SK-N-SH (cell line): ENCODE results near the gene PHKB. TPM values are rescaled to one million over a fixed set of nuclear protein-coding genes. Genes with fewer than 3 reads are reported as not detected.
"Not testable (repeated sequence)": the region's sequence is repeated elsewhere in the genome, so short reads cannot be mapped to it uniquely, and the experiment has no call there.

ENCODE experiments used
- CTCF ChIA-PET: fragments of 300-600, 350-600 bp; formaldehyde crosslinking; extraction: SDS; loops from one replicate; lab custom pipeline; 2021; lab: Yijun Ruan, JAX
- POLR2A ChIA-PET: fragments of 350-600 bp; sonication (Branson Sonifier 250); formaldehyde crosslinking; extraction: SDS; loops from one replicate; lab custom pipeline; 2020; ENCODE audit warnings: antibody characterized with exemption, inconsistent platforms; lab: Yijun Ruan, JAX
- DNase-seq: peaks from one replicate; pipeline ENCODE4 v3.0.0; 2012
- H2AFZ ChIP-seq: fragments of 200-600 bp; sonication (generic); 2 replicates; pipeline ENCODE4 v1.8.1; 2016; ENCODE audit warnings: antibody characterized with exemption, mild to moderate bottlenecking, low read depth
- H3F3A ChIP-seq: fragments of 200-600 bp; sonication (generic); replicated peaks from 2 replicates; pipeline ENCODE3; 2016; ENCODE audit warnings: antibody characterized with exemption, mild to moderate bottlenecking; ENCODE audit not compliant: insufficient read depth
- H3K27ac ChIP-seq, 2 experiments: fragments of 200-500 bp in 1 of 2; fragments of 200-600 bp in 1 of 2; sonication (Bioruptor generic) in 1 of 2; sonication (generic), shearing (Covaris generic) in 1 of 2; 2 replicates each; pipeline versions ENCODE4 v1.5.1 to v1.6.1; 2014 to 2016; ENCODE audit warnings: low read depth in 2 of 2, inconsistent platforms in 1 of 2, low read length in 1 of 2, mild to moderate bottlenecking in 1 of 2, mixed read lengths in 1 of 2
- H3K27me3 ChIP-seq: fragments of 200-600 bp; sonication (generic), shearing (Covaris generic); 2 replicates; pipeline ENCODE4 v1.6.1; 2016; ENCODE audit warnings: mixed run types; ENCODE audit not compliant: insufficient read depth
- H3K36me3 ChIP-seq, 2 experiments: fragments of 200-500 bp in 1 of 2; fragments of 200-600 bp in 1 of 2; sonication (Bioruptor generic) in 1 of 2; sonication (generic) in 1 of 2; replicated peaks in 1 of 2; 2 replicates each; pipeline versions ENCODE3 to v1.5.1; 2014 to 2016; ENCODE audit warnings: low read length in 1 of 2, mild to moderate bottlenecking in 1 of 2; ENCODE audit not compliant: insufficient read depth in 2 of 2, control insufficient read depth in 1 of 2
- H3K4me1 ChIP-seq, 2 experiments: fragments of 200-500 bp in 1 of 2; fragments of 200-600 bp in 1 of 2; sonication (Bioruptor generic) in 1 of 2; sonication (generic), shearing (Covaris generic) in 1 of 2; 2 replicates each; pipeline versions ENCODE4 v1.5.1 to v1.6.1; 2014 to 2016; ENCODE audit warnings: low read depth in 1 of 2, low read length in 1 of 2, mixed run types in 1 of 2; ENCODE audit not compliant: insufficient read depth in 2 of 2, control insufficient read depth in 1 of 2
- H3K4me2 ChIP-seq: fragments of 200-600 bp; sonication (generic), shearing (Covaris generic); 2 replicates; pipeline ENCODE4 v1.6.1; 2017; ENCODE audit warnings: mixed run types
- H3K4me3 ChIP-seq, 2 experiments: fragments of 200-500 bp in 1 of 2; fragments of 200-600 bp in 1 of 2; sonication (Bioruptor generic) in 1 of 2; sonication (generic), shearing (Covaris generic) in 1 of 2; 2 replicates each; pipeline versions ENCODE4 v1.5.1 to v1.8.1; 2014 to 2016; ENCODE audit warnings: low read depth in 2 of 2, inconsistent platforms in 1 of 2, low read length in 1 of 2, mild to moderate bottlenecking in 1 of 2, mixed read lengths in 1 of 2, moderate library complexity in 1 of 2
- H3K79me2 ChIP-seq: fragments of 200-600 bp; sonication (generic); 2 replicates; pipeline ENCODE4 v1.8.1; 2017; ENCODE audit warnings: mild to moderate bottlenecking; ENCODE audit not compliant: insufficient read depth
- H3K9ac ChIP-seq: fragments of 200-600 bp; sonication (generic); 2 replicates; pipeline ENCODE4 v1.6.1; 2017; ENCODE audit warnings: mixed run types
- H3K9me2 ChIP-seq: fragments of 200-600 bp; sonication (generic); 2 replicates; pipeline ENCODE4 v1.6.1; 2017; ENCODE audit warnings: mixed run types
- H3K9me3 ChIP-seq: fragments of 200-600 bp; sonication (generic); 2 replicates; pipeline ENCODE4 v1.6.1; 2017; ENCODE audit warnings: mixed run types, mild to moderate bottlenecking, moderate library complexity
- H4K20me1 ChIP-seq: fragments of 200-600 bp; sonication (generic); 2 replicates; pipeline ENCODE4 v1.6.1; 2017; ENCODE audit warnings: mild to moderate bottlenecking, mixed run types; ENCODE audit not compliant: insufficient read depth
- ELF1 ChIP-seq: IDR thresholded peaks from 2 replicates; pipeline ENCODE4 v1.4.0; 2012
- EZH2phosphoT487 ChIP-seq: fragments of 200-600 bp; sonication (generic); IDR thresholded peaks from 2 replicates; pipeline ENCODE4 v1.6.1; 2017; ENCODE audit warnings: low read depth, mixed run types, mild to moderate bottlenecking, antibody characterized with exemption, moderate library complexity, borderline replicate concordance
- FOXJ3 ChIP-seq: sonication (generic); formaldehyde crosslinking; IDR thresholded peaks from 2 replicates; pipeline ENCODE4 v1.5.1; 2020; ENCODE audit warnings: mild to moderate bottlenecking, missing genetic modification reagents
- GATA2 ChIP-seq: sonication (generic); formaldehyde crosslinking; IDR thresholded peaks from 2 replicates; pipeline ENCODE4 v1.5.0; 2020; ENCODE audit warnings: mild to moderate bottlenecking, missing genetic modification reagents
- IRF3 ChIP-seq: fragments of 150-350 bp; IDR thresholded peaks from 2 replicates; pipeline ENCODE4 v1.6.1; 2016; ENCODE audit warnings: mild to moderate bottlenecking, low read depth, low read length
- JUND ChIP-seq: IDR thresholded peaks from 2 replicates; pipeline ENCODE4 v1.4.0; 2012
- NRF1 ChIP-seq: IDR thresholded peaks from 2 replicates; pipeline ENCODE4 v1.6.1; 2012; ENCODE audit warnings: low read depth, mild to moderate bottlenecking, low read length
- PBX3 ChIP-seq: IDR thresholded peaks from 2 replicates; pipeline ENCODE4; 2012
- RFX5 ChIP-seq: IDR thresholded peaks from 2 replicates; pipeline ENCODE4 v1.6.1; 2012; ENCODE audit warnings: mild to moderate bottlenecking, improper control_type of control experiment, low read length
- RXRA ChIP-seq: IDR thresholded peaks from 2 replicates; pipeline ENCODE4 v1.4.0; 2012; ENCODE audit warnings: low read depth, mild to moderate bottlenecking, borderline replicate concordance
- SIN3A ChIP-seq: IDR thresholded peaks from 2 replicates; pipeline ENCODE4 v1.6.1; 2012; ENCODE audit warnings: low read depth, mild to moderate bottlenecking, low read length, moderate library complexity, borderline replicate concordance
- SMC3 ChIP-seq: IDR thresholded peaks from 2 replicates; pipeline ENCODE4 v1.6.1; 2012; ENCODE audit warnings: low read depth, low read length, improper control_type of control experiment
- TAF1 ChIP-seq: IDR thresholded peaks from 2 replicates; pipeline ENCODE4 v1.6.1; 2012; ENCODE audit warnings: low read depth, mild to moderate bottlenecking, low read length, moderate library complexity, borderline replicate concordance
- TCF12 ChIP-seq: IDR thresholded peaks from 2 replicates; pipeline ENCODE4 v1.4.0; 2012
- TEAD4 ChIP-seq: IDR thresholded peaks from 2 replicates; pipeline ENCODE4 v1.4.0; 2012; ENCODE audit warnings: mild to moderate bottlenecking, borderline replicate concordance; ENCODE audit not compliant: insufficient read depth
- USF1 ChIP-seq: IDR thresholded peaks from 2 replicates; pipeline ENCODE4 v1.4.0; 2012; ENCODE audit warnings: low read depth, borderline replicate concordance
- ZBTB33 ChIP-seq: IDR thresholded peaks from 2 replicates; pipeline ENCODE4 v1.4.0; 2012; ENCODE audit warnings: low read depth, borderline replicate concordance
- WGBS: methylation state at CpG from one replicate; pipeline ENCODE4 v1.1.6; 2017; ENCODE audit warnings: low lambda C conversion rate; 5-methylcytosine and 5-hydroxymethylcytosine counted together
- polyA plus RNA-seq, 3 experiments: library from polyadenylated mRNA; depleted of rRNA; stranded (reverse); fragments of >200 nt; gene quantifications; 2 replicates each; pipeline ENCODE4 v1.2.3, GENCODE V29; 2012

PHKB gene
- polyA plus RNA-seq, 1 of the 3 experiments (the other 2 are of a cell fraction): 20.8 TPM

GRCh38 chr16:47470810-47471209 is 9.7 kb downstream of the PHKB start:
- POLR2A ChIA-PET: no interaction called here
- TF ChIP-seq ZBTB33 (no peak), PBX3 (no peak), TCF12 (no peak), SMC3 (no peak), RXRA (no peak), FOXJ3 (no peak), EZH2phosphoT487 (no peak), ELF1 (no peak), TAF1 (no peak), IRF3 (no peak), TEAD4 (no peak), JUND (no peak), SIN3A (no peak), GATA2 (CRISPR knock-in tag) (no peak), RFX5 (no peak), NRF1 (no peak), USF1 (no peak)
- H3K9me2 ChIP-seq: no peaks in the 10 kb centered on the region
- no peaks in the 10 kb centered on the region for H3K36me3 ChIP-seq
- CTCF ChIA-PET: interaction anchor here (1.4 kb wide), 1 partner anchor 327 kb away, joined by 5 read pairs; the partner anchor contains the start of gene NETO2
- peaks cover 0 to 7% of the 10 kb centered on the region in 2 experiments; a peak in 2 of 4 replicates for H3K4me1 ChIP-seq
- peaks cover 49% of the 10 kb centered on the region for H3K79me2 ChIP-seq
- no peaks in the 10 kb centered on the region for H3K27me3 ChIP-seq
- no peak for DNase-seq
- no peaks in the 10 kb centered on the region for H3F3A ChIP-seq
- H4K20me1 ChIP-seq: no peaks in the 10 kb centered on the region
- H3K27ac ChIP-seq: no peak overlapping the region
- no peak overlapping the region for H3K4me2 ChIP-seq
- H3K4me3 ChIP-seq: no peak overlapping the region
- no peak overlapping the region for H2AFZ ChIP-seq
- WGBS: 95% methylated on average over 1 of the region's 1 CpG
- no peak overlapping the region for H3K9ac ChIP-seq
- no peaks in the 10 kb centered on the region for H3K9me3 ChIP-seq

- peaks cover 31% of the 10 kb centered on the region for H3K79me2 ChIP-seq
These were observed 11.9 kb downstream of the PHKB start for GRCh38 chr16:47473004-47473403.

More at GRCh38 chr16:47473004-47473403, 11.9 kb downstream of the PHKB start:
- H3K4me2 ChIP-seq, H3K4me3 ChIP-seq, H2AFZ ChIP-seq, H3K9me3 ChIP-seq, CTCF ChIA-PET, H3K9me2 ChIP-seq, H3K4me1 ChIP-seq, POLR2A ChIA-PET, H3K27me3 ChIP-seq, DNase-seq, H3F3A ChIP-seq, H3K27ac ChIP-seq, H4K20me1 ChIP-seq, H3K36me3 ChIP-seq, H3K9ac ChIP-seq: not testable (repeated sequence)
- WGBS: 92% methylated on average over 2 of the region's 2 CpGs
